22Rv1 (cell line): Measurements from ENCODE around the gene KIR3DL1.
"Not testable (repeated sequence)": the region's sequence is repeated elsewhere in the genome, so short reads cannot be mapped to it uniquely, and the experiment has no call there.

Source experiments
- CTCF ChIP-seq: fragments of 450-650 bp; IDR thresholded peaks from 2 replicates; pipeline ENCODE4 v1.5.1; 2017; ENCODE audit warnings: mild to moderate bottlenecking
- ZFX ChIP-seq: fragments of 450-650 bp; IDR thresholded peaks from 2 replicates; pipeline ENCODE4 v1.6.1; 2017; ENCODE audit warnings: antibody characterized with exemption, borderline replicate concordance

DNA sequence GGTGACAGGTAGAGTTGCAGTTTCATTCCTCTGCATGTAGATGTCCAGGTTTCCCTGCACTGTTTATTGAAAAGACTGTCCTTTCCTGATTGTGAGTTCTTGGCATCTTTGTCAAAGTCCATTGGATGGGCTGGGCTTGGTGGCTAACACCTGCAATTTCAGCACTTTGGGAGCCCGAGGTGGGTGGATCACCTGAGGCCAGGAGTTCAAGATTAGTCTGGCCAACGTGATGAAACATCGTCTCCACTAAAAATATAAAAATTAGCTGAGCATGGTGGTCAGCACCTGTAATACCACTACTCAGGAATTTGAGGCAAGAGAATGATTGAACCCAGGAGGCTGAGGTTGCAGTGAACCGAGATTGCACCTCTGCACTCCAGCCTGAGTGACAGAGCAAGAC lies 38.4 kb upstream of the KIR3DL1 start:
- not testable (repeated sequence) for TF ChIP-seq CTCF, ZFX
